Occipital lobe (tissue), 2 donors: Measurements from ENCODE around the gene KIAA1671. TPM values are rescaled to one million over a fixed set of nuclear protein-coding genes. Genes with fewer than 3 reads are reported as not detected.
A peak's percentile ranks its signal among the peaks of the same experiment; 100 is the strongest.
"Not testable (repeated sequence)": the region's sequence is repeated elsewhere in the genome, so short reads cannot be mapped to it uniquely, and the experiment has no call there.

ENCODE experiments used
- DNase-seq: peaks from one replicate; lab custom pipeline; 2025; lab: John Stamatoyannopoulos, UW
- total RNA-seq: library from RNA; depleted of rRNA; stranded (reverse); fragments of >200 nt; gene quantifications from one replicate; pipeline ENCODE4 v1.2.3, GENCODE V29; 2014

KIAA1671 gene
- total RNA-seq = 5.0 TPM

DNA sequence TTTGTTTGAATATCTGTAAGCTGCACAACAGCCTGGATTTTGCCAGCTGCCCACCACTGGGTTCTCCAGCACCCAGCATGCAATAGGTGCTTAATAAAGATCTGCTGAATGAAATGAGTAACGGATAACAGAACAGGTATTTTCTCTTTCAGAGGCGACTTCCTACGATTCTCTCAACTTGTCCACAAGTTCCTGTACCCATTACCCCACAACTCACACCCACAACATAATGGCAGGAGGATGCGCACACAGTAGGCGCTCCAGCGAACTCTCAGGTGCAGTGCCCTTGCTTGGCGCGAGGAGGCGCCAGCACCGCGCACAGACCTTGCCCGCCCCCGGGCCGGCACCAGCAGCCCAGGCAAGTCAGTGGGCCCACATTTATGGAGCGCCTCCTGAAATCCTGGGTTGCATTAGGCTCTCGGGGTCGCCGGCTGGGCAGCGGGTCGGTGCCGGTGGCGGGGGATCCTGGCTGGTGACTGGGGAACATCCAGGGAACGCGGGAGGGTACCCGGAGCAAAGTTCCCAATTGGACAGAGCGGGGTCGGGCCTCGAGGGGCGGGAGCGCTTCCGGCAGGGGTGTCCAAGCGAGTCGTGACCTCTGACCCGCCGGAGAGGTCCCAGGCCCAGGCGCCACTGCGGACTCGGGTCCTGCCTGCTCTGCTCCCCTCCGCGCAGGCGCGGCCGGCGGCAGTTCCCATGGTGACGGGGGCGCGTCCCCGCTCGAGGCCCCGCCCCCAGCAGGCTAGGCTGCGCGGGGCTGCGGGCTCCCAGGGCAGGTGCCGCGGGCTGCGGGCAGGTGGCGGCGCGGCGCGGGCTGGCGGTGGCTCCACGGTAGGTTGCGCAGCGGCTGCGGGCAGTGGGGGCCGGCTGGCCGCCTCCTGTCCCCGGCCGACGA, at the start of gene KIAA1671:
Gene KIAA1671 (plus strand): TSS at position 775 of the 895 bp plus-strand sequence. CDS start 75,284 bp downstream, outside the sequence.
- DNase-seq = peak; percentile 78

GRCh38 chr22:24905909-24906308, 46.6 kb upstream of the KIAA1671 start:
- DNase-seq = no peak

DNA sequence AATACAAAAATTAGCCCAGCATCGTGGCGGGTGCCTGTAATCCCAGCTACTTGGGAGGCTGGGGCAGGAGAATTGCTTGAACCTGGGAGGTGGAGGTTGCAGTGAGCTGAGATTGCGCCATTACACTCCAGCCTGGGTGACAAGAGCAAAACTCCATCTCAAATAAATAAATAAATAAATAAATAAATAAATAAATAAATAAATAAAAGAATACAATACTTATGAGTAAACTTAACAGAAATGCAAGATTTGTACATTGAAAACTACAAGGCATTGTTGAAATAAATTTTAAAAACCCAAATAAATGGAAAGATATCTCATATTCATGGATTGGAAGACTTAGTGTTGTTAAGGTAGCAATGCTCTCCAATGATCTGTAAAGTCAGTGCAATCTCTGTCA, 45.4 kb upstream of the KIAA1671 start:
- not testable (repeated sequence) for DNase-seq

GRCh38 chr22:24920029-24920428, 32.5 kb upstream of the KIAA1671 start:
- DNase-seq = no peak

GRCh38 chr22:24925586-24926427, 26.7 kb upstream of the KIAA1671 start:
- DNase-seq = no peak

GRCh38 chr22:24926428-24926725, 26.1 kb upstream of the KIAA1671 start:
- no peak for DNase-seq

DNA sequence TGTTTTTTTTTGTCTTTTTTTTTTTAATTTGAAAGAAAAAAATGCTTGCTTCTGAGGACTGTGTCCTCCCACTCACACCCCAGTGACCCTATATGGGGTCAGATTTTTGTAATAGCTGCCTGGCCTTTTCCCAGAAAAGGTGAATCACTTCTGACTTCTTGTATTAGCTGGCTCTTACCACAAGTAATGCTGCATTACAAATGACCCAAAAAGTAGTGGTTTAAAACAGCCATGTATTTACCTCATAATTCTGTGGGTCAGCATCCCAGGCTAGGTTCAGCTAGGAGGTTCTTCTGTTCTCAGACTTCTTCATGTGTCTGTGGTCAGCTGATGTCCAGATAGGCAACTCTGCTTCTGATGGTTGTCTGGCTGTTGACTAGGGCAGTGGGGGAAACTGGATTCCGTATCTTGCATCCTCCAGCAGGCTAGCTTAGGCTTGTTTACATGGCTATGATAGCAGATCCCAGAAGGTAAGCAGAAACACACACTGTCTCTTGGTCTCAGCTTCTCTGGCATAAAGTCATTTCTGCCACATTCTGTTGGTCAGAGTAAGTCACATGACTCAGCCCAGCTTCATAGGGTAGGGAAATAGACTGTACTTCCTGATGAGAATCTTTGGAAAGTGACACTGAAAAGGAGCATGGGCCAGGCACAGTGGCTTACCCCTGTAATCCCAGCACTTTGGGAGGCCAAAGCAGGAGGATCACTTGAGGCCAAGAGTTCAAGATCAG, 25.5 kb upstream of the KIAA1671 start:
- DNase-seq = no peak

- DNase-seq = no peak
Measured at GRCh38 chr22:24928322-24928721, 24.2 kb upstream of the KIAA1671 start.

- DNase-seq = no peak
Measured at GRCh38 chr22:24930678-24931077, 21.8 kb upstream of the KIAA1671 start.

DNA sequence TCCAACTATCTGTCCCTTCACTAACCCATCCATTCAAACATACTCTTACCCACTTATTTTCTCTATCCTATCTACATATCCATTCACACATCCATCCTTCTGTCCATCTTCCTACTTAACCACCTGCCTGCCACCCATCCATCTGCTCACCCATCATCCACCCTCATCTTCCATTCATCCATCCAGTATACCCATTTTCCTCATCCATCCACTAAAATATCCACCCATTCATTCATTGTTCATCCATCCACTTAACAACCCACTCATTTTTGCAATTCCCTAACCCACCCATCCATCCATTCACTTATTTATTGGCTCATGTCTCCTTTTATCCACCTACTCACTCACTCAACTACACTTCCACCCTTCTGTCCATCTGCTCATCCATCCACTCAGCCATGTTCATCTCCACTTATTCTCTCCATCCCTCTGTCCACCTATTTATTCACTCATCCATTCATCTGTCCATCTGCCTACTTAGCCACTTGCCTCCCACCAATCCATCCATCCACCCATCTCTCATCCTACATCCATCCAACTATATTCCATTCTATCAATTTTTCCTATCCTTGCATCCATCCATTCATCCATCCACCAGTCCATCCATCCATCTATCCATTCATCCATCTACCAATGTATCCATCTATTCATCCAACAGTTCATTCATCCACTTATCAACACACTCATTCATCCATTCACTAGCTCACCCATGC, 16.6 kb upstream of the KIAA1671 start:
- no peak for DNase-seq

DNA sequence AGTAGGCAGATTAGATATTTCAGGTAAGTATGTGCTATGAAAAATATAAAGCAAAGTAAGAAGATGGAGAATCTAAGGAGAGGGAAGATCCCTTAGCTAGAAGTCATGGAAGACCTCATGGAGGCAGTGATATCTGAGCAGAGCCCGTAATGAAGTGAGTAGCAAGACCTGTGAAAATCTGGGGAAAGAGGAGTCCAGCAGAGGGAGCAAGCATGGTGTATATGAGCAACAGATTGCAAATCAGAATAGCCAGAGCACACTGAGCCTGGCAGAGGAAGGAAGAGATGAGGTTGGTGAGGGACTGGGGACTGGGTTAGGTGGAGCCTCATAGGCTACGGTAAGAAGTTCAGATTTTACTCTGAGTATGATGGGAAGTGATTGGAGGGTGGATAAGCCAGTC, 15.4 kb upstream of the KIAA1671 start:
- DNase-seq = no peak

DNA sequence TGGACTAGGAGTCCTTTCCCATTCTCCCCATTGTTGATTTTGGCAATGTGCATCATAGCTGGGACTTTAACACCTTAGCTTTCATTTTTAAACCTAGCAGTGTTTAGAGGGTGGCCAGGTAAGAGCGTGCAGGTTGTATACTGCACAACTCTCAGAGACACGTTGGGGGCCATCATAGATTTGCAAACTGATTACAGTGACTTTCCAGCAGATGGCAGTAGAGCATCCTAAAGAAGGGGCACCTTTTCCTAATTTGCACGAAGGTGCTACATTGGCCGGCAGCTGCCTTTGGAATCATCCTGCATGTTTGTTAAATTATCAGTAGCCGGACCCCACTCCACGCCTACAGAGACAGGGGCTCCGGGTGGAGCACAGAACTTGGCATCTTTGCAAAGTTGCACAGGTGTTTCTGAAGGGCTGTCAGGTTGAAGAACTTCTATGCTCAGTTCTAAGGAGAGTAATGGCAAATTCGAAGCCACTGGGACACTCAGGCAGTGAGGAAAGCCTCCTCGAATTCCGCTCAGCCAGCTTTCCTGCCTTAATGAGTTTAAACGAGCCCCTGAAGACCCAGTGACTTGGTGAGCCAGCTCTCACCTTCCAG, 13.7 kb upstream of the KIAA1671 start:
- no peak for DNase-seq

GRCh38 chr22:24942301-24942700, 10.2 kb upstream of the KIAA1671 start:
- no peak for DNase-seq

- DNase-seq = no peak
Measured at GRCh38 chr22:24944217-24944937, 8.1 kb upstream of the KIAA1671 start.

DNA sequence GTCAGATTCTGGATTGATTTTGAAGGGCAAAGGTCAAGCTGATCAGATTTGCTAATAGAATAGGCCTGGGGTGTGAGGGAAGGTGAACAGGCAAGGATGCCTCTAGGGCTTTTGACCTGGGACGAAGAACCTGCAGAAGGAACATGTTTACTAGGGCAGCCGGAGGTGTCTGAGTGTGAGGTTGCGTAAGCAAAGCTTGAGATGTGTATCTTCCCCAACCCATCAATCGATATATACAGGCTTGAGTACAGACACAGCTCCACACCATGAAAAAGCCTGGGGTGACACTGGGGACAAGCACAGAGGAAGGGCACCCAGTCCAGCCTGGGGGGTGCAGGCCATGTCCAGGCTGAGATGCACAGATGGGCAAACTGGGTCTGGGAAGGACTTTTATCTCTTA, 7.1 kb upstream of the KIAA1671 start:
- no peak for DNase-seq

- DNase-seq = no peak
Measured at GRCh38 chr22:24947383-24947782, 5.1 kb upstream of the KIAA1671 start.

- DNase-seq = no peak
Measured at GRCh38 chr22:24947881-24948280, 4.6 kb upstream of the KIAA1671 start.

DNA sequence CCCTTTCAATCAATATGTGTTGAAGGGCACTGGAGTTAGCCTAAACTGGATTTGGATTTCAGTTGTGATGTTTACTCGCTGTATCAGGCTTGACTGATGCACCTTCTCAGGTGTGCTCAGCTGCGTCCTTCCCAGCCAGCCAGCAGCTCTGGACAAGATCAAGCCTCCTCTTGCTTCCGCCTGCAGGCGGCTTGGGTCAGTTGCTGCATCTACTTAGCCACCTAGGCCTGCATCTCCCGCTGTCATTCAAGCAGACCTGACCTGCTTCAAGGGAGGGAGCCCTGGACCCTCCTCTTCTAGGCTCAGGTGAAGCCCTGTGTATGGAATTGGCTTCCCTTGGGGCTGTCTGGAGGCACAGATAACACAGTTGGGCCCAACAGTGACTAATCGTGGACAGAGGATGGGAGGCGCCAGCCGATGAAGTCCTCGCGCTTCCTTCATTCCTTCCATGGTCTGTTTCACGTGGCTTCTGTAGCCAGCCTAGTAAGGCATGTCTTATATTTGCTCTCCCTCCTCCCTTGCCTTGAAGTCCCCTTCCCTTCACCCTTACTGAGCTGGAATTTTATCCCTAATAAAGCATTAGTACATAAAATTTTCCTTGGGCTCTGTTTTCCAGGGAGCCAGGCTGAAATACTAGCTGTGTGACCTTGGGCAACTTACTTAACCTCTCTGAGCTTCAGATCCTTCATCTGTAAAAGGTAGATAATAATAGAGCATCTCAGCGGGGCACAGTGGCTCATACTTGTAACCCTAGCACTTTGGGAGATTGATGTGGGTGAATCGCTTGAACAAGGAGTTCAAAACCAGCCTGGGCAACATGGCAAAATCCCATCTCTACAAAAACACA, 3.9 kb upstream of the KIAA1671 start:
- no peak for DNase-seq

DNA sequence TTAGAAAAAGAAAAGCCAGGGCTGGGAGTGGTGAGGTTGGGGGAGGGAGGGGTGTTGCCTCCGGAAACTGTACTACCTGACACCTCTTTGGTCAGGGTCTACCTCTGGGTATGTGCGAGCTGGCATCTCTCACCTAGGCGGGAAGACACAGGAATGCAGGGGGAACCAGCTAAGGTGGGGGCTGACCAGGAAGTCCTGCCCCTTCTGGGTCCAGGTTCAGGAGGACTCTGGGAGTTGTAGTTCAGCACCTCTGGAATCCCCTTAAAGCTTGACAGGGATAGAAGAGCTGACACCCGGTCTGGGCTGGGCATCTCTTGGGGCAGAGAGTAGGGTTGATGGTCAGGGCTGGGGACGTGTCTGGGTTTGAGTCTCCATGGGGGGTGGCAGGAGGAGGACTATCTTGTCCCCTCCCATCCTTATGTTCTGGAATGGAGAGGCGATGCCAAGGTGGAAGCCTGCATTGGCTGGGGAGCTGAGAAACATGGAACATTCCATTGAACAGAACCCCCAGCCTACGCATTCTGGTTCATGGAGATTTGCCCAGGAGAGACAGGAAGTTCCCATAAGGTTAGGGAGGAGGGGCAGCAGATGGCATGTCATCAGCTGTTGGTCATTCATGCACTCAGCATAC, 2.1 kb upstream of the KIAA1671 start:
- DNase-seq = peak; percentile 79
